NCI-H69 (cell line): ENCODE data around the gene C10orf53.
A peak's percentile ranks its signal among the peaks of the same experiment; 100 is the strongest.
"Not testable (repeated sequence)": the region's sequence is repeated elsewhere in the genome, so short reads cannot be mapped to it uniquely, and the experiment has no call there.

Experiments
- DNase-seq: peaks from one replicate; lab custom pipeline; 2025; lab: John Stamatoyannopoulos, UW

C10orf53 gene

DNA sequence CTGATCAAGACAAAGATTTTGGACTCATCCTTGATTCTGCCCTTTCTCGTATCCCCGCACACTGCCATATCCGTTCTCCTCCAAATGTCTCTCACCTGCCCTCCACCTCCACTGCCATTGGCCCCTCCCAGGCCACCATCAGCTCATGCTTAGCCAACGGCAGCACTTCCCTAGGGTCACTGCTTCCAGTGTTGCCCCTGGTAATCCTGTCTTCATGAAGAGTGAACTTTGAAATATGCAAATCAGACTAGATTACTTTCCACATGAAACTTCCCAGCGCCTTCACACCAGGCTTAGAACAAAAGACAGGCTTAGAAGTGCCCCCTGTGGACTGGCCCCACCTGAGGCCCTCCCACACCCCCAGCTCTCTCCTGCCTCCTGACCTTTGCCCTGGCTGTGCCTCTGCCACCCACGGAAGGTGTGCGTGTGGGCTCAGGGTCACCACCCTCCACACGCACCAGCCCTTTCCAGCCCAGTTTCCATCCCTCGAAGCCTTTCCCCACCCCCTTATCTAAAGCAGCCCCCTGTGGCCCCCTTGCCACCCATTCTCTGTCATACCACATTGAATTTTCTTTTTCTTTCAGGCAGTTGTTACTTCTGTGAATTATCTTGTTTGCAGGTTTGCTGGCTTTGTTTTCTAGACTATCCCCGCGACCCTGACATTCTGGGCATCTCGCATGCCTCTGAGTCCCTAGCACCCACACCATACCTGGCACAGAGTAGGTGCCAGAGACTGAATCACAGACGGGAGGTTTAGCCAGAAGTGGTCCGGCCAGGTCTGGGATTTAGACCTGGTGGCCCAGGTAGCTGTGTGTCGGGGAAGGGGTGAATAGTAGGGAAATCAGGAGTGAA, 26.8 kb upstream of the C10orf53 start:
- no peak for DNase-seq

GRCh38 chr10:49653273-49653929, 26.1 kb upstream of the C10orf53 start:
- DNase-seq, result no peak

DNA sequence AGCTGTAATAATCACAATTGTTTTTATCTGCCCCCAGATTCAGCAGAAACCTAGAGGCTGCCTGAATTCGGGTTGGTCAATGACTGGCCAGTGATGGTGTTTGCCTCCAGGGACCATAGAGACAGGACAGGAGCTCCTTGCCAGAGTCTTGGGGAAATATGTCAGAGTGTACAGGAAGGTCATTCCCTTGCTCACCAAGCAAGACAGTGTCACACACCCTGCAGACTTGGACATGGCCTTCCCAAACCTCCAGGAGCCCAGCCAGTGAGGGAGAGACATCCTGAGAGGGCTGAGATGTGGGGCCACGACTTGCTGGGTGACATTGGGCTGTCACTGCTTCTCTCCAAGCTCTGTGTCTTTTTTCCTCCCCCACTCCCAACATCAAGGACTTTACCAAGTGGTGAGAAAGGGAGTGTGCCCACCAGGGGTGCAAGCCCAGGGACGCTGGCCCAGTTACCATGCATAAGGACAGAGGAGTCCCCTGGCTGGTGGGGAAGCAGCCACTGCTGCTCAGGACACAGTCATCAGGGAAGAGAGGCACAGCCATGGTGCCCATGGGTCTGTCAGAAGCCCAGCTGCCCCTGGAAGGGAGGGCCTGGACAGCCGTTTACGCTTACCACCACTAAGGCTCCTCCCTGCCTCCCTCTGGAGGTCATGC, 25.3 kb upstream of the C10orf53 start:
- DNase-seq, result peak; percentile 50

GRCh38 chr10:49655099-49655498, 24.4 kb upstream of the C10orf53 start:
- no peak for DNase-seq

- no peak for DNase-seq
Measured at GRCh38 chr10:49656845-49657493, 22.5 kb upstream of the C10orf53 start.

- DNase-seq, result no peak
Measured at GRCh38 chr10:49657606-49658005, 21.8 kb upstream of the C10orf53 start.

DNA sequence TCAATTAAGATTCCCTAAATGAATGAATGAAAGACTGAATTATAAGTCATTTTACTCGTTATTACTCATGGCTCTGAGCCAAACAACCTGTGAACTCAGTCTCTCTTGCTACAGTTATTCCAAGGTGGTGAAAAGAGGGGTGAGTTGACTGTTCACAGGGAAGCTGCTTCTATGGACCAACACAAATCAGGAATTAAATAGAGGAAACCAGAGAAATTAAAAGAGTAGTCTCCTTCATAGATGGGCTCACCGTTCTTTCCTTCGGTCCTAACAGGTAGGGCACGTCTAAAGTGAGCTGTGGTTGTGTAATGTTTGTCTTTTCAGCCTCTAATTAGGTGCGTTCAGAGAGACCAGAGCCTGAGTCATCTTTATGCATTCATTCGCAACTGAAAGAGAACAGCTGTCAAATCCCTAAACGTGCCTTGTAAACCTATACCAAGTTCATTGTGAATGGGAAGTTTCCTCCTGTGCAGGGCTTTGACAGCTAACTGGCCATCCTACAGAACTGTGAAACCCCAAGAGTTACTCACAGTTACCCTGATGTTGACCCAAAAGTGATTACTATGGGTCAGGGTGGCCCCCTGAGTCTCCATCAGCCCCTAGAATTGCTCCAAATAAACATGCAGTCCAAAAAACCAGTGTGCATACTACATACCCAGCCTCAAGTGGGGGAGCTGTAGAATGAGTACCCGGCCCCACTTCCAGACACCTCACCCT, 18.2 kb upstream of the C10orf53 start:
- DNase-seq, result peak; percentile 91

DNA sequence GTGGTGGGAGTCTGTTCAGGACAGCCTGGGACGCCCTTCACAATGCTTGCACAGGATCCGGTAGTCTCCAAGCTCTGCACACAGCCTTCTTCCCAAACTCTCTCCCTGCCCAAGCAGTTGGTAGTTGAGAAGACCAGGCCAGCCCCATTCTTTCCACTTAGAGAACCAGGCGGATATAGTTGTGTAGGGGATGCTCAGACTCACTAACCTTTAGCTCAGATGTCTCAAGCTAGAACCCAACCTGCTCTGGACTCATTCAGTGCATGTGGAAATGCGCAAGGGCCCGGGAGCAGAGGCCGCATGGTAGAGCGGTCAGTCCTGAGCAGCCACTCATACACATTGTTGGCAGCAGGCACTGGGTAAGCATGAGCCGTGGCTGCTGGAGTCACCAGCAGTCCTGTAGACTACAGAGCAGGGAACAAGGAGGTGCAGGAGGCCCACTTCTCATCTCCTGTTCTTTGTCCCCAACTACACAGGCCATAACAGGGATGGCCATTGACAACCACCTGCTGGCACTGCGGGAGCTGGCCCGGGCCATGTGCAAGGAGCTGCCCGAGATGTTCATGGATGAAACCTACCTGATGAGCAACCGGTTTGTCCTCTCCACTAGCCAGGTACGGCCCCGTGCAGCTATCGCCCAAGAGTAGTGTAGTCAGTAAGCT, 17.2 kb upstream of the C10orf53 start:
- DNase-seq, result no peak

DNA sequence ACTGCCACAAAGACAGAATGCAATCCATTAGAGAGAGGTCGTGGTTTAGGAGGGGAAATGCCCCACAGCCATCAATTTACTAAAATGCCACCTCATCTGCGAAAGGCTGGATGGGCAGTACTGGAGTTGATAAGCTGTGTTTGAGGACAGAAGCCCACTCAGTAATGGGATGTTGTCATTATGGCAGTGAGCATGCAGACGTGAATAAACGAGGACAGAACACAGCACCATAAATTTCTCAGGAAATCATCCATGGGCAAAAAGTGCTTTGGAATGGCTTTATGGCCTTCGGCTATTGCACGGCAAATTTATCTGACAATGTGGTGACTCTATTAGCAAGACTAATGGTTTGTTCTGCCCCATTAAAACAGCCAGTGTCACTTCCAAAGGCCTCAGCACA, 15.9 kb upstream of the C10orf53 start:
- no peak for DNase-seq

DNA sequence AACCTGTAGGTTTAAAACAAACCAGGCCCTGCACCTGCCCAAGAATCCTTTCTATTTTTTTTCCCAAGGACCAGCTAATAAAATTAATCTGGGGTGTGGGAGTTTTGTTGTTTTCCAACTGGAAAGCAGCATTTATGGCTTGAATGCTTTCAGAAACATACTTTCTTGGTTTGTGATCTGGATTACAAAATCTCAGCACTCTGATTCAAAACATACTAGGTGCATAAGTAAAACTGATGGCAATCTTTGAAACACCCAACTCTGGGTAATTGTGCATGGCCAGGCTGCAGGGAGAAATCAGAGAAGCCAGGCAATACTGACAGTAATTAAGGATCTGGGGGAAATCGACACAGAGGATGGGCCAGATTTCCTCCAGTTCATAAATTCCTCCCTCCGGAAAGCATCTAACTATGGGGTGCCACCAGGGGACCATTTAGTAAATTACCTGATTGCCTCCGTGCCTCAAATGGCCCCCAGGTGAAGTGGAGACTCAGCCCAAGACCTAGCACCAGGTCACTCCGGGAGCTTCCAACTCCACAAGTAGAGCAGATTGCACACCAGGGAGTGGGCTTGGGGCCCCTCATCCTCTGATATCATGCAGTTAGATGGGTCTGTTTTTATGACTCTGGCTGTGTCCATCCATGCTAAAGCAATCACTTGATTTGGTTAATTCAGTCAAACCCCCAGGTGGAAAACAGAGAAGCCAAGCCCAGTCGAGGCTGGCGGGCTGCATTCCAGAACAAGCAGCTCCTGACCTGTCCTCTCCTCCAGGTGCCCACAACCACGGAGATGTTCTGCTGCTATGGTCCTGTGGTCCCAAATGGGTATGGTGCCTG, 15.2 kb upstream of the C10orf53 start:
- DNase-seq, result peak; percentile 40

DNA sequence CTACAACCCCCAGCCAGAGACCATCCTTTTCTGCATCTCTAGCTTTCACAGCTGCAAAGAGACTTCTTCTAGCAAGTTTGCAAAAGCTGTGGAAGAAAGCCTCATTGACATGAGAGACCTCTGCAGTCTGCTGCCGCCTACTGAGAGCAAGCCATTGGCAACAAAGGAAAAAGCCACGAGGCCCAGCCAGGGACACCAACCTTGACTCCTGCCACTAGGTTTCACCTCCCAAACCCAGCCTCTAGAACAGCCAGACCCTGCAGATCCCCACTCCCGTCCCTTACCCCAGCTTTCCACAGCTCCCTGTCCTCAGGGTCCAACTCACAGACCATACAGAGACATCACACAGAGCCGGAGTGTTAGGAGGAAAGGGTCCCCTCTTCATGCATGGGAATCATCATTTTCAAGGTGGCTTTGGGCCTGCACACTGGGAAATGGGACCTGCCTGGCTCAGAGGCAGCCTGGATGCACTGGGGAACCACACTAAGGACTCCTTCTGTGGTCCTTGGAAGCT, 14.6 kb upstream of the C10orf53 start:
- DNase-seq, result no peak

- DNase-seq, result no peak
Measured at GRCh38 chr10:49666054-49666615, 13.3 kb upstream of the C10orf53 start.

- no peak for DNase-seq
Measured at GRCh38 chr10:49666685-49667084, 12.8 kb upstream of the C10orf53 start.

GRCh38 chr10:49667991-49668390, 11.5 kb upstream of the C10orf53 start:
- DNase-seq, result peak; percentile 7

DNA sequence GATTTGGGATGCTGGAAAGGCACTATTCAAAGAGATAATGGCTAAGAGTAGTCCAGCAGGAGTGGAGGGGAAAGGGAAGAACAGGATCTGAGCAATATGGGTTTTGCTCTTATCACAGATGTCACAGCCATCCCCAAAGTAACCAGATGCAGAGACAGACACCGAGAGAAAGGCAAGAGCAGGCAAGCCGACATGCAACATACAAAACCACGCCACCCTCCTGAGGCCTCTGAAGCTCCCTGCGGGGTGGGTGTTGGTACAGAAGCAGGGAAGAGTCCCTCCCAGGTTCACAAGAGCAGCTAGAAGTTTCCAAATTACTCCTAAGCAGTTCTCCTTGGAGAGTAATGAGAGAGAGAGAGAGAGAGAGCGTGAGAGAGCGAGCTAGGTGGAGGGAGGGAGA, 10.8 kb upstream of the C10orf53 start:
- no peak for DNase-seq

DNA sequence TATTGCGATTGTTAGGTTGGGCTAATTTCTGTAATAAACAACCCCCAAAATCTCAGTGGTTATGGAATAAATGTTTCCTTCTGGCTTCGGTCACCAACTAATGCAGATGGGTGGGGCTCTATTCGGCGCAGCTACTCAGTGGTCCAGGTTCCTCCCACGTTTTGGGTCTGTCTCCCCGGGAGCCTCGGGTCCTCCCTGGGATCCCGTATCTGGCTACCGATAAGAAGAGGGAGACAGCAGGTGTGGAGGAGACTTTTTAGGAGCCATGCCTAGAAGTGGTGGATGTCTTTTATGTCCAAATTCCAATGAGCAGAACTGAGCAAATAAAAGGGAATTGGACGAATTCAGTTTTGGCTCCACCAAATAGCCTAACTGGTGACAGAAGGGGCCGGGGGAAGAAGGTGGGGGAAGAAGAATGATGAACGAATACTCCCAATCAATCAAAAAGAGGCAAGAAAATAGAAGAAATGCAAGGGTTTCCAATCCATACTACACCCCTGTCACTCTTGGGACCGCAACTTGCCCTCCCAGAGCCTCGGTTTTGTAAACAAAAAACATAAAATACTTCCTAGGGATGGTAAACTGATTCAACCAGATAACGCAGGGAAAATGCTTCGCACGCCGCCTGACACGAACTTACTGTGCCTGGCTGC, 498 bp upstream of the C10orf53 start:
- no peak for DNase-seq

DNA sequence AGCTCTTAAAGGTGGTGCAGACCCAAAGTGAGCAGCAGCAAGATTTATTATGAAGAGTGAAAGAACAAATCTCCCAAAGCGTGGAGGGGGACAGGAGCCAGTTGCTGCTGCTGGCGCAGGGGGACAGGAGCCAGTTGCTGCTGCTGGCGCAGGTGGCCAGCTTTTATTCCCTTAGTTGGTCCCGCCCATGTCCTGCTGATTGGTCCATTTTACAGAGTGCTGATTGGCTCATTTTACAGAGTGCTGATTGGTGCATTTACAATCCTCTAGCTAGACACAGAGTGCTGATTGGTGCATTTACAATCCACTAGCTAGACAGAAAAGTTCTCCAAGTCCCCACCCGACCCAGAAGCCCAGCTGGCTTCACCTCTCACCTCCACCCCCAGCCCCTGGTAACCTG, 3.0 kb downstream of the C10orf53 start:
- DNase-seq, result not testable (repeated sequence)

DNA sequence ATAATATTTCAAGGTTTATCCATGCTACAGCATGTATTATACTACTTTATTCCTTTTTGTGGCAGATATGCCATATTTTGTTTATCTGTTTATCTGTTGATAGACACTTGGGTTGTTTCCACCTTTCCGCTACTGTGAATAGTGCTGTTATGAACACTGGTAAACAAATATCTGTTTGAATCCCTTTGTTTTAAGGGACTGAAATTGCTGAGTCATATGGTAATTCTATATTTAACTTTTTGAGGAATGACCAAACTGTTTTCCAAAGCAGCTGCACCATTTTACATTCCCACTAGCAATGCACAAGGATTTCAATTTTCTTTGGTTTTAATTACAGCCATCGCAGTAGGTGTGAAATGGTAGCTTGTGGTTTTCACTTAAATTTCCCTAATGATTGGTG, 3.4 kb downstream of the C10orf53 start:
- no peak for DNase-seq

DNA sequence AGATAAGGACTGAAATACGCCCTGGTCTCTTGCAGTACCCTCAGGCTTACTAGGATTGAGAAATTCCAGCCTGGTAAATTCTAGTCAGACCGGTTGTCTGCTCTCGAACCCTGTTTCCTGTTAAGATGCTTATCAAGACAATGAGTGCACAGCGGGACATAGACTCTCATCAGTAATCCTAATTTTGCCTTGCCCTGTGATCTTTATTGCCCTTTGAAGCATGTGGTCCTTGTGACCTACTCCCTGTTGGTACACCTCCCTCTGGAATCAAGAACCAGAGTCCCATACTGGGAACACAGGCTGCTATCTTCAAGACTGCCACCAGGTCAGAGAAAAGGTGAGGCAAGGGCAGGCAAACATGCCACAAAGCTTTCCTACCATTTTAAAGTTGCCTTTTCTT, 7.2 kb downstream of the C10orf53 start:
- DNase-seq, result no peak
